ACC112 (cell line): Measurements from ENCODE around the gene PCSK6.

Experiments
- H2AFZ ChIP-seq: fragments of 200-600 bp; sonication (generic); one replicate; pipeline ENCODE4 v1.6.0; 2017; ENCODE audit warnings: antibody characterized with exemption, low read length; ENCODE audit not compliant: unreplicated experiment
- H3K27ac ChIP-seq: fragments of 200-600 bp; sonication (generic); 2 replicates; pipeline ENCODE4 v1.5.1; 2014; ENCODE audit warnings: low read depth, mild to moderate bottlenecking, antibody characterized with exemption, low read length, moderate library complexity
- H3K27me3 ChIP-seq: fragments of 200-600 bp; sonication (generic); 2 replicates; pipeline ENCODE4 v1.6.1; 2014; ENCODE audit warnings: mild to moderate bottlenecking, antibody characterized with exemption, low read length, moderate library complexity, mixed read lengths; ENCODE audit not compliant: insufficient read depth
- H3K36me3 ChIP-seq: fragments of 200-600 bp; sonication (generic); 2 replicates; pipeline ENCODE4 v1.6.1; 2016; ENCODE audit warnings: mild to moderate bottlenecking, antibody characterized with exemption, low read length, moderate library complexity, mixed read lengths; ENCODE audit not compliant: insufficient read depth
- H3K4me1 ChIP-seq: fragments of 200-600 bp; sonication (generic); one replicate; pipeline ENCODE4 v1.6.1; 2016; ENCODE audit warnings: low read length, mixed read lengths; ENCODE audit not compliant: insufficient read depth, unreplicated experiment, control insufficient read depth
- H3K4me3 ChIP-seq: fragments of 200-600 bp; sonication (generic); 2 replicates; pipeline ENCODE4 v1.5.1; 2014; ENCODE audit warnings: mild to moderate bottlenecking, low read depth, low read length
- H3K79me2 ChIP-seq: fragments of 200-600 bp; sonication (generic); one replicate; pipeline ENCODE4 v1.6.0; 2016; ENCODE audit warnings: low read length; ENCODE audit not compliant: control insufficient read depth, unreplicated experiment, insufficient read depth

The PCSK6 gene

DNA sequence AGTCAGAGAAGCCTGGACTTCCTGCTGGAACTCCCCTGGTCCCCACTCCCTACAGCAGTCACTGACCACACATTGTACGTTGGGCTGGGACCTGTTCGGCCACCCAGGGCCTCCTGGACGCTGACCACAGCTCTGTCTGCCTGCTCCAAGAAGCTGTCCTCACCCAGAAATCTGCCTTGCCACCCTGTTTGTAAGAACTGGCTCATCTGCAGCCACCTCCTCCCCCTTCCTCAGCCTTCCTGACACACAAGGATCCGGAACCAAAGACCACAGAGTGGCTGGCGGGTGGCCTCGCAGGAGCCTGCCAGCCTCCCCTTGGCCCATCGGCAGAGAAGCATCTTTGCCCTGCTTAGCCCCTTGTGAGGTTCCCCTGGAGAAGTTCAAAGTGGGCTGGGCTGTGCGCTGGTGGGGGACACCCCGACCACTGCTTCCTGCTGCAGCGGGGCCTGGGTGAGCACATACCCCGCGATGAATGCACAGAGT lies 91.9 kb downstream of the PCSK6 start:
- H3K4me1 ChIP-seq, result no peaks in the 10 kb centered on the region
- no peak overlapping the region for H3K27ac ChIP-seq

GRCh38 chr15:101396484-101397261 lies 92.8 kb downstream of the PCSK6 start:
- Histone ChIP-seq H3K36me3 (no peaks in the 10 kb centered on the region), H2AFZ (no peak overlapping the region), H3K27ac (no peak overlapping the region), H3K79me2 (no peaks in the 10 kb centered on the region), H3K4me3 (no peak overlapping the region), H3K4me1 (no peaks in the 10 kb centered on the region), H3K27me3 (peaks cover 51% of the 10 kb centered on the region)

More for the DNA sequence above, 91.9 kb downstream of the PCSK6 start:
- Histone ChIP-seq H3K36me3 (no peaks in the 10 kb centered on the region), H3K79me2 (no peaks in the 10 kb centered on the region), H3K27me3 (peaks cover 50% of the 10 kb centered on the region), H2AFZ (no peak overlapping the region), H3K4me3 (no peak overlapping the region)

DNA sequence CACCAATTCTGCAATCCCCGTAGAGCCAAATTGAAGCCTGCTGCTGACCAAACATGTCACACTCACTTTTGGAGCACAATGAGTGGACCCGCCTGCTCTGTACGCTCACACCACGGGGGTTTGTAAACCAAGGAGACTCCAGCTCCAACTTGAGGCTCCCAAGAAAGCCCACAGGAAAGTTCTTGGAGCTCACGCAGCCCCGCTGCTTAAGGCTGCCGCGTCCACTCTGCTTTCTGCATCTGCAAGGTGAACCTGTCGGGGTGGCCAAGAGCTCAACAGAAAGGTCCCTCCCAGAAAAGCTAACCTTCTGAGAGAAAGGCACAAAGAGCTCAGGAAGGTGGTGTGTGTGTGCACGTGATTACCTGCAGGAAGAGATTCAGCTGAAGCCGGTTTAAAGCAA lies 94.9 kb downstream of the PCSK6 start:
- Histone ChIP-seq H2AFZ (no peak overlapping the region), H3K79me2 (no peaks in the 10 kb centered on the region), H3K27ac (no peak overlapping the region), H3K36me3 (no peaks in the 10 kb centered on the region), H3K27me3 (peaks cover 46% of the 10 kb centered on the region), H3K4me3 (no peak overlapping the region), H3K4me1 (no peaks in the 10 kb centered on the region)

DNA sequence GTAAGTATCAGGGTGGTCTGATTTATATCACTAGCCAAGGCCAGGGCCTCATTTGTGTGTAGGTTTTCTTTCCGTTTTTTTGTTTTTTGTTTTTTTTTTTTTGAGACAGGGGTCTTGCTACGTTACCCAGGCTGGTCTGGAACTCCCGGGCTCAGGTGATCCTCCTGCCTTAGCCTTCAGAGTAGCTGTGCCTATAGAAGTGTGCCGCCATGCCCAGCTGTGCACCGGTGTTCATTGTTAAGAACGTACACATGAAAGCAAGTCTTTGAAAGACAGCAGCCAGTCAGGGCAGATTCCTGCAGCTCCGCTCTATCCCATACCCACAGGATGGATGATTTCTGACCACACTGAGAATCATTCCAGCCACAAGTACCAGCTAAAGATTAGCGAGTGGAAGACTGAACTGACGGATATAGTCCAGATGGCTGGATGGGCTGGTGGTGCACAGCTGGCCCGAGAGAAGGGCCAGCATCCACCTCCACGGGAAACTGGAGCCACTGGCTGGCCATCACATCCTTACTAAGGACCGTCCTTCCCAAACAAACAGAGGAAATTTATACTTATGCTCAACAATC lies 95.4 kb downstream of the PCSK6 start:
- Histone ChIP-seq H3K4me1 (no peaks in the 10 kb centered on the region), H3K4me3 (no peak overlapping the region), H3K79me2 (no peaks in the 10 kb centered on the region), H2AFZ (no peak overlapping the region), H3K27ac (no peak overlapping the region), H3K36me3 (no peaks in the 10 kb centered on the region), H3K27me3 (peaks cover 46% of the 10 kb centered on the region)

GRCh38 chr15:101393172-101393571 lies 96.3 kb downstream of the PCSK6 start:
- no peak overlapping the region for H3K4me3 ChIP-seq

DNA sequence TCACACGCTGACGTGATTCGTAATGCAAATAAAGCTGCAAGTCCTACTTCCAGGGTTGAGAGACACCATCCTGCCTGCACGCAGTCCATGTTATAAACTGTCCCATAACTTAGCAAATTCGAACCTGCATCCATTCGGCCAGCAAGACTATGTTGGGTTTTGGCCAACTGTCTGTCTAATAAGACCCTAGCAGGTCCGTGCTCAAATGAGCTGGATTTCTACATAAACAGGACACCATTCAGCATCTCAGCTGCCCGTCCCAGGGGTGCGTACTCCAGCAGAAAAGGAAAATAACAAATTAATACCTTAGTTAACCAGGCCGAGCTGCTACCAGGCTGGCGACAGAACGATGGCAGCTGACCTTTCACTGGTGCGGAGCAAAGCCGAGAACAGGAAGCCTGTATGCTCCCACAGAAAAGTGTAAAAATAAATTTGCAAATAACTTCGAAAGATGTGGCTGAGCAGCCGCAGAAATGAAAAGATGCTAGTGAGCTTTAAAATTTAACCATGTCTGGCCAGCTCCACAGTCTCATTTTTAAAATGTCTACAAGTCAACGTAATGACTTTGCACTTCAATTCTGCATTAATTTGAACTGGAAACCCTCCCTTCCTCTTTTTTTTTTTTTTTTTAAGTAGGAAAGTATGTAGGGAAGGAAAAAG lies 97.4 kb downstream of the PCSK6 start:
- Histone ChIP-seq H3K4me3 (no peak overlapping the region), H3K27ac (no peak overlapping the region), H3K27me3 (peaks cover 50% of the 10 kb centered on the region), H3K36me3 (no peaks in the 10 kb centered on the region), H2AFZ (no peak overlapping the region), H3K79me2 (no peaks in the 10 kb centered on the region), H3K4me1 (no peaks in the 10 kb centered on the region)

More at GRCh38 chr15:101393172-101393571, 96.3 kb downstream of the PCSK6 start:
- Histone ChIP-seq H3K27ac (no peak overlapping the region), H2AFZ (no peak overlapping the region), H3K36me3 (no peaks in the 10 kb centered on the region), H3K79me2 (no peaks in the 10 kb centered on the region), H3K4me1 (no peaks in the 10 kb centered on the region), H3K27me3 (peaks cover 47% of the 10 kb centered on the region)

DNA sequence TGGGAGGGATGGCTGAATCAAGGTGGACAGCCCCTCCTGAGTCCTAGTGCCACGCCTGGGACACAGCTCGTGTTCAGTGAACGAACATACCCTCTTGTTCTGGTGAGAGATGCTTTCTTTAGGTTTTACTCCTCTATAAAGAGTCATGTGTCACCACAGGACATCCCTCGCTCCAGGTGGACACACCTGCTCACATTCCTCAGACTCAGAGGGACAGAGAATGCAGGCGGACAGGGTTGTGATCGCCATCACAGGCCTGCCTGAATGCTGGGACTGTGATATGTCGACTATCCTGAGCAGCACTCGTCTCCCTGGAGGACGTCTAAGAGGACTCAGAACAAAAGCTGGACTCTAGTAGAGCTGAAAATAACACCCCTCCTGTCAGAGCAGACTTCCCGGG lies 98.1 kb downstream of the PCSK6 start:
- Histone ChIP-seq H3K36me3 (no peaks in the 10 kb centered on the region), H3K27ac (no peak overlapping the region), H2AFZ (no peak overlapping the region), H3K27me3 (peaks cover 48% of the 10 kb centered on the region), H3K79me2 (no peaks in the 10 kb centered on the region), H3K4me1 (no peaks in the 10 kb centered on the region), H3K4me3 (no peak overlapping the region)

- no peaks in the 10 kb centered on the region for H3K79me2 ChIP-seq
- H3K4me3 ChIP-seq, result no peak overlapping the region
- no peaks in the 10 kb centered on the region for H3K4me1 ChIP-seq
Measured at GRCh38 chr15:101390462-101390861, 99.0 kb downstream of the PCSK6 start.

GRCh38 chr15:101390060-101390459 lies 99.4 kb downstream of the PCSK6 start:
- Histone ChIP-seq H3K79me2 (no peaks in the 10 kb centered on the region), H3K4me1 (no peaks in the 10 kb centered on the region), H3K36me3 (no peaks in the 10 kb centered on the region), H2AFZ (no peak overlapping the region), H3K27me3 (peaks cover 39% of the 10 kb centered on the region), H3K27ac (no peak overlapping the region), H3K4me3 (no peak overlapping the region)

More at GRCh38 chr15:101390462-101390861, 99.0 kb downstream of the PCSK6 start:
- Histone ChIP-seq H3K27ac (no peak overlapping the region), H2AFZ (no peak overlapping the region), H3K27me3 (peaks cover 39% of the 10 kb centered on the region), H3K36me3 (no peaks in the 10 kb centered on the region)

GRCh38 chr15:101389362-101389761 lies 100.1 kb downstream of the PCSK6 start:
- Histone ChIP-seq H2AFZ (no peak overlapping the region), H3K4me3 (no peak overlapping the region), H3K79me2 (no peaks in the 10 kb centered on the region), H3K27ac (no peak overlapping the region), H3K27me3 (peaks cover 33% of the 10 kb centered on the region), H3K4me1 (no peaks in the 10 kb centered on the region), H3K36me3 (no peaks in the 10 kb centered on the region)
